Measurements from ENCODE around the gene SRMS. TPM values are rescaled to one million over a fixed set of nuclear protein-coding genes. Genes with fewer than 3 reads are reported as not detected.

SRMS gene
- total RNA-seq, 1 donor from 2014 or later, result not detected

- Histone ChIP-seq H3K27me3 (no peaks in the 10 kb centered on the region), H3K27ac (peak overlapping the region; percentile 97), H3K4me1 (peaks cover 35% of the 10 kb centered on the region), H3K4me3 (peak overlapping the region; percentile 58 to 94), H3K36me3 (no peaks in the 10 kb centered on the region), H3K9me3 (no peaks in the 10 kb centered on the region)
- DNase-seq (ENCODE audit: extremely low spot score in 2 of 2), result no peak
- intact Hi-C loops (cut with DNase I), result no loop called here
- TF ChIP-seq POLR2AphosphoS5 (IDR thresholded peaks at IDR 0.05; ENCODE audit: insufficient read depth in 1 of 2, low read depth in 1 of 2), result no peak
- TF ChIP-seq POLR2A (IDR thresholded peaks at IDR 0.05), result no peak
- no peak for TF ChIP-seq CTCF (IDR thresholded peaks at IDR 0.05)
Measured at GRCh38 chr20:63521602-63522001, 25.9 kb downstream of the SRMS start.

- peaks cover 35% of the 10 kb centered on the region for H3K4me1 ChIP-seq
- H3K36me3 ChIP-seq, result no peaks in the 10 kb centered on the region
- DNase-seq (ENCODE audit: extremely low spot score in 2 of 2), result no peak
- H3K27ac ChIP-seq, result peak overlapping the region; percentile 97
- H3K4me3 ChIP-seq, result peak overlapping the region; percentile 58 to 94
- H3K9me3 ChIP-seq, result no peaks in the 10 kb centered on the region
- no peaks in the 10 kb centered on the region for H3K27me3 ChIP-seq
- TF ChIP-seq POLR2A (IDR thresholded peaks at IDR 0.05) (no peak), CTCF (IDR thresholded peaks at IDR 0.05) (no peak), POLR2AphosphoS5 (IDR thresholded peaks at IDR 0.05; ENCODE audit: insufficient read depth in 1 of 2, low read depth in 1 of 2) (no peak)
- intact Hi-C loops (cut with DNase I), result no loop called here
Measured at GRCh38 chr20:63520934-63521601, 26.5 kb downstream of the SRMS start.

GRCh38 chr20:63520504-63520933 lies 27.0 kb downstream of the SRMS start, which contains the start of gene PPDPF:
PPDPF (plus strand) TSS chr20:63520765; CDS start chr20:63521309, 544 bp downstream.
- Histone ChIP-seq H3K4me3 (peak within 1 kb of the TSS; percentile 58 to 94), H3K4me1 (peaks cover 35% of the 10 kb centered on the region), H3K27me3 (no peaks in the 10 kb centered on the region), H3K9me3 (no peaks in the 10 kb centered on the region), H3K27ac (peak within 1 kb of the TSS; percentile 97), H3K36me3 (no peaks in the 10 kb centered on the region)
- intact Hi-C loops (cut with DNase I), result no loop called here
- DNase-seq (ENCODE audit: extremely low spot score in 2 of 2), result no peak
- TF ChIP-seq CTCF (IDR thresholded peaks at IDR 0.05), result no peak
- TF ChIP-seq POLR2AphosphoS5 (IDR thresholded peaks at IDR 0.05; ENCODE audit: insufficient read depth in 1 of 2, low read depth in 1 of 2), result peak in 1 of 2 donors; percentile 67
- TF ChIP-seq POLR2A (IDR thresholded peaks at IDR 0.05), result peak in 1 of 2 donors; percentile 93

- H3K4me3 ChIP-seq, result peak overlapping the region; percentile 58 to 94
- DNase-seq (ENCODE audit: extremely low spot score in 2 of 2), result no peak
- H3K9me3 ChIP-seq, result no peaks in the 10 kb centered on the region
- H3K36me3 ChIP-seq, result no peaks in the 10 kb centered on the region
- peak in 1 of 2 donors; percentile 38 for TF ChIP-seq POLR2AphosphoS5 (IDR thresholded peaks at IDR 0.05; ENCODE audit: insufficient read depth in 1 of 2, low read depth in 1 of 2)
- TF ChIP-seq POLR2A (IDR thresholded peaks at IDR 0.05), result no peak
- intact Hi-C loops (cut with DNase I), result no loop called here
- peaks cover 35% of the 10 kb centered on the region for H3K4me1 ChIP-seq
- no peaks in the 10 kb centered on the region for H3K27me3 ChIP-seq
- peak overlapping the region; percentile 97 for H3K27ac ChIP-seq
Measured at GRCh38 chr20:63519668-63520503, 27.7 kb downstream of the SRMS start.

- Histone ChIP-seq H3K4me1 (peaks cover 35% of the 10 kb centered on the region), H3K4me3 (peak overlapping the region; percentile 58 to 94), H3K27me3 (no peaks in the 10 kb centered on the region), H3K27ac (peak overlapping the region; percentile 97), H3K9me3 (no peaks in the 10 kb centered on the region), H3K36me3 (no peaks in the 10 kb centered on the region)
- DNase-seq (ENCODE audit: extremely low spot score in 2 of 2), result no peak
- intact Hi-C loops (cut with DNase I), result no loop called here
- TF ChIP-seq POLR2AphosphoS5 (IDR thresholded peaks at IDR 0.05; ENCODE audit: insufficient read depth in 1 of 2, low read depth in 1 of 2) (no peak), POLR2A (IDR thresholded peaks at IDR 0.05) (no peak), CTCF (IDR thresholded peaks at IDR 0.05) (no peak)
Measured at GRCh38 chr20:63518946-63519667, 28.4 kb downstream of the SRMS start.
